Measurements from ENCODE around the gene CNOT4. TPM values are rescaled to one million over a fixed set of nuclear protein-coding genes. Genes with fewer than 3 reads are reported as not detected.

Gene CNOT4
- total and polyA plus RNA-seq, 2 of the 13 experiments (the other 11 are each of a cell fraction or from before 2014, with no cell fraction given): 7.4 to 8.4 TPM

- H3K9me3 ChIP-seq (ENCODE audit: low read length): no peaks in the 10 kb centered on the region
- in situ Hi-C loops (cut with HindIII; ENCODE audit: extremely low pct_ligation_motif_present, low pct_unique_long_range_greater_than_20kb): no loop called here
- no peaks in the 10 kb centered on the region; a peak in 1 of 5 replicates for H3K36me3 ChIP-seq (replicated peaks in 1 of 2; ENCODE audit: control insufficient read depth in 1 of 2, insufficient read depth in 2 of 2, low read length in 2 of 2)
- ATAC-seq: no peak
- no peak overlapping the region for H3K27ac ChIP-seq (ENCODE audit: extremely low read length, insufficient read depth, low read length)
- peaks cover 85% of the 10 kb centered on the region for H3K79me2 ChIP-seq (ENCODE audit: insufficient read depth, low read length)
- FAIRE-seq: no peak
- intact Hi-C loops (cut with micrococcal nuclease; ENCODE audit: unreplicated experiment): no loop called here
- DNase-seq (ENCODE audit: low spot score): no peak
- H3K4me2 ChIP-seq (ENCODE audit: low read depth, low read length): no peak overlapping the region
- CTCF ChIA-PET (ENCODE audit: low intra/inter-chr PET ratio, low total read pairs): no interaction called here
- peaks cover 19% of the 10 kb centered on the region; the same call in 1 of the 2 replicates for H4K20me1 ChIP-seq (ENCODE audit: insufficient read depth, low read length)
- POLR2A ChIA-PET: no interaction called here
- H3K27me3 ChIP-seq (ENCODE audit: control insufficient read depth in 1 of 2, insufficient read depth in 2 of 2, low read length in 2 of 2): no peaks in the 10 kb centered on the region
- no peak overlapping the region for H2AFZ ChIP-seq (ENCODE audit: low read length)
- TF ChIP-seq PLSCR1 (CRISPR knock-in tag; IDR thresholded peaks at IDR 0.05; ENCODE audit: borderline replicate concordance): no peak
- no peak for TF ChIP-seq ZBTB2 (CRISPR knock-in tag; IDR thresholded peaks at IDR 0.05; ENCODE audit: low read depth)
- TF ChIP-seq ZSCAN31 (CRISPR knock-in tag; IDR thresholded peaks at IDR 0.05; ENCODE audit: low read depth): no peak
- no peak for TF ChIP-seq ZNF703 (CRISPR knock-in tag; IDR thresholded peaks at IDR 0.05; ENCODE audit: borderline replicate concordance)
- no peak for TF ChIP-seq SIX4 (CRISPR knock-in tag; IDR thresholded peaks at IDR 0.05)
- no peak for TF ChIP-seq ATF5 (CRISPR knock-in tag; IDR thresholded peaks at IDR 0.05; ENCODE audit: low read depth)
- TF ChIP-seq STAT6 (CRISPR knock-in tag; IDR thresholded peaks at IDR 0.05; ENCODE audit: borderline replicate concordance): no peak
- TF ChIP-seq ZIK1 (CRISPR knock-in tag; IDR thresholded peaks at IDR 0.05; ENCODE audit: borderline replicate concordance, low read depth): no peak
- no peak for TF ChIP-seq ZNF530 (CRISPR knock-in tag; IDR thresholded peaks at IDR 0.05; ENCODE audit: low read depth)
- TF ChIP-seq ZNF678 (CRISPR knock-in tag; IDR thresholded peaks at IDR 0.05): no peak
- no peak for TF ChIP-seq ZFP36L2 (CRISPR knock-in tag; IDR thresholded peaks at IDR 0.05)
- no peak for TF ChIP-seq FOXO4 (CRISPR knock-in tag; conservative IDR thresholded peaks at IDR 0.05)
- no peak for TF ChIP-seq ZNF776 (CRISPR knock-in tag; IDR thresholded peaks at IDR 0.05)
- TF ChIP-seq TSC22D2 (CRISPR knock-in tag; IDR thresholded peaks at IDR 0.05; ENCODE audit: borderline replicate concordance): no peak
- H3K9ac ChIP-seq (ENCODE audit: insufficient read depth, low read depth, low read length): no peak overlapping the region
- 97% methylated on average over 4 of the region's 4 CpGs for WGBS (ENCODE audit: low lambda C conversion rate)
- no TSS peak for BruUV-seq (replicated peaks)
- no peak overlapping the region for H3K4me3 ChIP-seq (replicated peaks in 1 of 3; ENCODE audit: insufficient read depth in 1 of 3, low read depth in 2 of 3, low read length in 3 of 3)
- H3K4me1 ChIP-seq (ENCODE audit: insufficient read depth, low read length): peaks cover 9% of the 10 kb centered on the region
These were observed 17.8 kb downstream of the CNOT4 start for GRCh38 chr7:135492151-135492550.

Measured in HepG2 (cell line).